ACC112 (cell line): ENCODE results near the gene LRBA.
"Not testable (repeated sequence)": the region's sequence is repeated elsewhere in the genome, so short reads cannot be mapped to it uniquely, and the experiment has no call there.

Source experiments
- H2AFZ ChIP-seq: fragments of 200-600 bp; sonication (generic); one replicate; pipeline ENCODE4 v1.6.0; 2017; ENCODE audit warnings: antibody characterized with exemption, low read length; ENCODE audit not compliant: unreplicated experiment
- H3K27ac ChIP-seq: fragments of 200-600 bp; sonication (generic); 2 replicates; pipeline ENCODE4 v1.5.1; 2014; ENCODE audit warnings: low read depth, mild to moderate bottlenecking, antibody characterized with exemption, low read length, moderate library complexity
- H3K27me3 ChIP-seq: fragments of 200-600 bp; sonication (generic); 2 replicates; pipeline ENCODE4 v1.6.1; 2014; ENCODE audit warnings: mild to moderate bottlenecking, antibody characterized with exemption, low read length, moderate library complexity, mixed read lengths; ENCODE audit not compliant: insufficient read depth
- H3K36me3 ChIP-seq: fragments of 200-600 bp; sonication (generic); 2 replicates; pipeline ENCODE4 v1.6.1; 2016; ENCODE audit warnings: mild to moderate bottlenecking, antibody characterized with exemption, low read length, moderate library complexity, mixed read lengths; ENCODE audit not compliant: insufficient read depth
- H3K4me1 ChIP-seq: fragments of 200-600 bp; sonication (generic); one replicate; pipeline ENCODE4 v1.6.1; 2016; ENCODE audit warnings: low read length, mixed read lengths; ENCODE audit not compliant: insufficient read depth, unreplicated experiment, control insufficient read depth
- H3K4me3 ChIP-seq: fragments of 200-600 bp; sonication (generic); 2 replicates; pipeline ENCODE4 v1.5.1; 2014; ENCODE audit warnings: mild to moderate bottlenecking, low read depth, low read length
- H3K79me2 ChIP-seq: fragments of 200-600 bp; sonication (generic); one replicate; pipeline ENCODE4 v1.6.0; 2016; ENCODE audit warnings: low read length; ENCODE audit not compliant: control insufficient read depth, unreplicated experiment, insufficient read depth

The LRBA gene

DNA sequence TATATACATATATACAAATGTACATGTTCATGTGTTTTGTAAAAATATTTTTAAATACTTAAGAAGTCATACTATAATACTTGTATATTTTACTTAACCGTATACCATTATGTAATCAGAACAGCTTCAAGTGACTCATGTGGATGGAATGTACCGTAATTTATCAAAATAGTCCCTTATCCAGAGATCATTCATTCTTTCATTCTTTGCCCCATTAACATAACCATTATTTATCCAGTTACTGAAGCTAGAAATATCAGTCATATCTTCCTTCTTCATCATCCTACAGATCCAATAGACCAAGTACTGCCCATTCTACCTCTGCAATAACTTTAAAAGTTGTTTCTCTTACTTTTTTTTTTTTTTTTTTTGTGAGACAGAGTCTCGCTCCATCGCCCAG lies 268.9 kb downstream of the LRBA start:
- no peaks in the 10 kb centered on the region for H3K36me3 ChIP-seq
- no peaks in the 10 kb centered on the region for H3K79me2 ChIP-seq
- peaks cover 38% of the 10 kb centered on the region for H3K4me1 ChIP-seq
- H3K4me3 ChIP-seq, result no peak overlapping the region
- no peaks in the 10 kb centered on the region for H3K27me3 ChIP-seq
- H2AFZ ChIP-seq, result no peak overlapping the region
- H3K27ac ChIP-seq, result no peak overlapping the region

DNA sequence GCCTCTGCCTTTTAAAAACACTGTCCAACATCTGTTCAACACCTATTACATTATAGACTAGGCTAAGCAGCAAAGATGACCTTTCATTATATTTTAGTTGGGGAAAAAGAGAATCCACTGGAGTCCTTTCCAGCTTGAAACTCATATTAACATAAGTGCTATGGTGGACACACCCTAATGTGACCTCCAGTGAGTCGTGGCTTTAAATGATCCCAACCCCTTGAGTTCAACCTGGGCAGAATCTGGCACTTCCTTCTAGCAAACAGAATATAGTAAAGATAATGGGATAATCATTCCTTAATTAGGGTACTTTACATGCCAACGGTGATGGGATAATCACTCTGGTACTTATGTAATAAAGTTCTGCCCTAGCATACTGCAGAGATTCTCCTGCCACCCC lies 270.5 kb downstream of the LRBA start:
- Histone ChIP-seq H3K4me3 (no peak overlapping the region), H3K36me3 (peaks cover 7% of the 10 kb centered on the region), H2AFZ (no peak overlapping the region), H3K79me2 (no peaks in the 10 kb centered on the region), H3K27me3 (no peaks in the 10 kb centered on the region), H3K4me1 (peaks cover 38% of the 10 kb centered on the region), H3K27ac (no peak overlapping the region)

DNA sequence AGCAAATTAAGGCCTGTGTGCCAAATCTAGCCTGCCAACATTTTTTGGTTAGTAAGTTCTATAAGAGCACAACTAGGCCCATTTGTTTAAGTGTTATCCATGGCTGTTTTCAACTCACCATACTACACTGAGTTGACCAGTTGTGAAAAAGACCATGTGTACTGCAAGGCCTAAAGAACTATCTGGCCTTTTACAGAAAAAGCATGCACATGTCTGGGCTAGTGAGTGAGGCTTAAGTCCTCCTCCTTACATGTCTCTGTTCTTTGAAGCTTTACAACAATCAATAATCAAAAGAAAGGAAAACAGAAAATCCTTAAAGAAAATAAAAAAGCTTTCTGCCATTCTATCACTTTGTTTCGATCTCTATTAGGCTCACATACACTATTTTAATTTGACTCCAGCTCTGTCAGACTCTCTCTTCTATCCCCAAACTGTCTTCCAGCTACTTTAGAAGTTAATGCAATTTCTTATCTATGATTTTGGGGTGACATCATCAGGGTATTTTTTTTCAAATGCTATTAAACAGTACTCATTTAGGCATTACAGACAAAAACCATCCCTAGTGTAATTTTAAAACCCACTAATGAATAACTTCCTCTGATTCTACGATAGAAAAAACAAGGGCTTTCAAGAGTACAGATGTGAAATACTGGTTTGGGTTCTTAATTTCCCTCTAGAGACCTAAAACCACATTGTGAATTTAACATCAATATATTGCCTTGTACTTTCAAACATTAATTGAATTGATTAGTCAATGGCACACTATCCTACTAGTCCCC lies 271.3 kb downstream of the LRBA start:
- no peaks in the 10 kb centered on the region for H3K27me3 ChIP-seq
- peak overlapping the region; percentile 2; the same call in 1 of the 2 replicates for H3K27ac ChIP-seq
- H2AFZ ChIP-seq, result no peak overlapping the region
- H3K4me3 ChIP-seq, result no peak overlapping the region
- no peaks in the 10 kb centered on the region for H3K79me2 ChIP-seq
- peaks cover 7% of the 10 kb centered on the region for H3K36me3 ChIP-seq
- peaks cover 38% of the 10 kb centered on the region for H3K4me1 ChIP-seq

DNA sequence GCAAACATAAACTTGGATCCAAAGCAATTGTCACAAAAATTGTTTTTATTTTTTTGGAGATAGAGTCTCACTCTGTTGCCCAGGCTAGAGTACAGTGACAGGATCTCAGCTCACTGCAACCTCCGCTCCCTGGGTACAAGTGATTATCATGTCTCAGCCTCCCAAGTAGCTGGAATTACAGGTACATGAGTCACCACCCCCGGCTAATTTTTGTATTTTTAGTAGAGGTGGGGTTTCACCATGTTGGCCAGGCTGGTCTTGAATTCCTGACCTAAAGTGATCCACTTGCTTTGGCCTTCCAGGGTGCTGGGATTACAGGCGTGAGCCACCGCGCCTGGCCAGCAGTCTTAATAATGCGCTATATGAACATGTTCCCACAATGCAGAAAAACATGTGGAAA lies 272.2 kb downstream of the LRBA start:
- not testable (repeated sequence) for H3K27ac ChIP-seq, H3K79me2 ChIP-seq, H3K4me3 ChIP-seq, H3K27me3 ChIP-seq, H2AFZ ChIP-seq, H3K36me3 ChIP-seq
- peaks cover 38% of the 10 kb centered on the region for H3K4me1 ChIP-seq

DNA sequence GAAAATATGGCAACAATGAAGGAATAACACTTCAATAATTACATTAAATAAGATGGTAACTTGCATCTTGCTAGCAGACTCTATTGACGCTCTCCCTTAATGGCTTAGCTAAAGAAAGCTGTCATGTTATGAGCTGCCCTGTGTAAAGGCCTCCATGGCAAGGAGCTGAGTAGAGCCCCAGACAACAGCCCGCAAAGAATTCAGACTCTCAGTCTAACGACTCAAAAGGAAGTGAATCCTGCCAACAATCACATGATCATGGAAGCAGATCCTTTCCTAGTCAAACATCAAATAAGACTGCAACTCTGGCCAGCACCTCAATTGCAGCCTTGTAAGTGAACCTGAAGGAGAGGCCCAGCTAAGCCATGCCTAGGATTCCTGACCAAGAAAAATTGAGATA lies 275.5 kb downstream of the LRBA start:
- H3K79me2 ChIP-seq, result no peaks in the 10 kb centered on the region
- no peak overlapping the region for H3K4me3 ChIP-seq
- H2AFZ ChIP-seq, result no peak overlapping the region
- H3K27ac ChIP-seq, result no peak overlapping the region
- H3K4me1 ChIP-seq, result peaks cover 20% of the 10 kb centered on the region
- H3K36me3 ChIP-seq, result peaks cover 7% of the 10 kb centered on the region
- H3K27me3 ChIP-seq, result no peaks in the 10 kb centered on the region

DNA sequence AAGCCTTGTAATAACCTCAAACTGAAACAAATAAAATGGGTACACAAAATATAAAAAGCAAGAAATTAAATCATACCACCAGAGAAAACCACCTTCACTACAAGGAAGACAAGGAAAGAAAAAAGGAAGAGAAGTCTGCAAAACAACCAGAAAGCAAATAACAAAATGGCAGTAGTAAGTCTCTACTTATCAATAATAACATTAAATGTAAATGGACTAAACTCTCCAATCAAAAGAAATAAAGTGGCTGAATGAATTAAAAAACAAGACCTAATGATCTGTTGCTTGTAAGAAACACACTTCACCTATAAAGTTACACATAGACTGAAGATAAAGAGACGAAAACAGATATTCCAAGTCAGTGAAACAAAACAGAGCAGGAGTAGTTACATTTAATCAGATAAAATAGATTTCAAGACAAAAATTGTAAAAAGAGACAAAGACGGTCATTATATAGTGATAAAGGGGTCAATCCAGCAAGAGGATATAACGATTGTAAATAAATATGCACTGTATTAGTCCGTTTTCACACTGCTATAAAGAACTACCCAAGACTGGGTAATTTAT lies 289.0 kb downstream of the LRBA start:
- H3K27me3 ChIP-seq, result no peaks in the 10 kb centered on the region
- H3K4me3 ChIP-seq, result no peak overlapping the region
- H3K36me3 ChIP-seq, result peaks cover 9% of the 10 kb centered on the region; the same call in 1 of the 2 replicates
- H3K79me2 ChIP-seq, result no peaks in the 10 kb centered on the region
- H2AFZ ChIP-seq, result no peak overlapping the region
- H3K4me1 ChIP-seq, result peaks cover 18% of the 10 kb centered on the region
- no peak overlapping the region for H3K27ac ChIP-seq

DNA sequence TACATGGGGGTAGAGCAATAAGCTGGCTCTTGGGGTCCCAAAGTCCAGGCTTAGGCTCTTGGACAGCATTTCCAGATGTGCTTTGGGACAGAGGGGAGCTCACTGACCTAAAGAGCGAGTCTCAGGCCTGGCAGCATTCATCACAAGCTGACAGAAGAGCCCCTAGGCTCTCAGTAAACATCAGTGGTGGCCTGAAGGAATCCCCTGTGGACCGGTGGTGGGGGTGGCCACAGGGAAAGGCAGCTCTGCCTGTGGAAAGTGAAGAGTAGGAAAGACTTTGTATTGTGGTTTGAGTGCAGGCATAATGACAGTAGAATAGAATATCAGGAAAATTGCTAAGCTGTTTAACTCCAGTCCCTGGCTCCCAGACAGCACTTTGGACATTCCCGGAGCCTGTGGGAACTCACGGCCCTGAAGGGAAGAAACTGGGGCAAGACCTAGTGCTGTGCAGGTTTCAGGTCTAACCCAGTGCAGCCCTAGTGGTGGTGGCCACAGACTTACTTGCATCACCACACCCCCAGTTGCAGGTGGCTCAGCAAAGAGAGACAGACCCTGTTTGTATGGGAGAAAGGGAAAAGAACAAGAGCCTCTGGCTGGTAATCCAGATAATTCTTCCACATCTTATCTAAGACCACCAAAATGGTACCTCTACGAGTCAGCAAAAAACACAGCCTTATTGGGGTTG lies 291.2 kb downstream of the LRBA start:
- H3K36me3 ChIP-seq, result peaks cover 9% of the 10 kb centered on the region; the same call in 1 of the 2 replicates
- H3K4me1 ChIP-seq, result peaks cover 18% of the 10 kb centered on the region
- H3K27ac ChIP-seq, result peak overlapping the region; percentile 31; the same call in 1 of the 2 replicates
- no peaks in the 10 kb centered on the region for H3K79me2 ChIP-seq
- H3K27me3 ChIP-seq, result no peaks in the 10 kb centered on the region
- H3K4me3 ChIP-seq, result no peak overlapping the region
- no peak overlapping the region for H2AFZ ChIP-seq

DNA sequence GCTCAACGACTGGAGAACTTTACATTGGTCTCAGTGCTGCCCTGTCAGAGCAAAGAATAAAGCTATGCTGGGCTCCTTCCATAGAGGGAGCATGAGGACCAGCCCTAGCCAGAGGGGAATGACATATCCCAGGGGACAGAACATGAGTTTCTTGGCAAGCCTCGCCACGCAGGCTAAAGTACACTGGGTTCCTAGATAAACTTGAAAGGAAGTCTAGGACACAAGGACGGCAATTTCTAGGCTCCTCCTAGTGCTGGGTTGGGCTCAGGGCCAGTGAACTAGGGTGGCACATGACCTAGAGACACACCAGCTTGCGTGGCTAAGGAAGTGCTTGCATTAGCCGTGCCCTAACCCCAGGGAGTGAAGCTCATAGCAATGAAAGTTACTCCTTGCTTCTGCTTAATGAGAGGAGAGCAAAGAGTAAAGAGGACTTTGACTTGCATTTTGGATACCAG lies 292.1 kb downstream of the LRBA start:
- peak overlapping the region; percentile 31; the same call in 1 of the 2 replicates for H3K27ac ChIP-seq
- peak overlapping the region; percentile 57 for H2AFZ ChIP-seq
- H3K27me3 ChIP-seq, result no peaks in the 10 kb centered on the region
- H3K79me2 ChIP-seq, result no peaks in the 10 kb centered on the region
- H3K36me3 ChIP-seq, result peaks cover 9% of the 10 kb centered on the region; the same call in 1 of the 2 replicates
- peaks cover 18% of the 10 kb centered on the region for H3K4me1 ChIP-seq
- no peak overlapping the region for H3K4me3 ChIP-seq

DNA sequence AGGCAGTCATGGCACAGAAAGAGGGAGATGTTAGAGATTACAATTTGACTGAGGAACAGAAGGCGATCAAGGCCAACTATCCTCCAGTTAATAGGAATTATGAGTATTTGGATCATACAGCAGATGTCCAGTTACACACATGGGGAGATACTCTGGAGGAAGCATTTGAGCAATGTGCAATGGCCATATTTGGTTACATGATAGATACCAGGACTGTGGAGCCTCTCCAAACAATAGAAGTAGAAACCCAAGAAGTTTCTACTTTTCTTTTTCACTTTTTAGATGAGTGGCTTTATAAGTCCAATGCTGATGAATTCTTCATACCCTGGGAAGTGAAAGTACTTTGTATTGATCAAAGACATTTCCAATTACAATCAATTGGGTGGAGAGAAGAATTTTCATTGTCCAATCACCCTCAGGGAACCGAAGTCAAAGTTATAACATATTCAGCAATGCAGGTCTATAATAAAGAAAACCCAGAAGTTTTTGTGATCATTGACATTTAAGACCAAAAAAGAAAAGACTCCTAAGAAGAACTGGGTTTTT lies 294.0 kb downstream of the LRBA start:
- Histone ChIP-seq H3K4me3 (no peak overlapping the region), H3K27ac (no peak overlapping the region), H3K79me2 (no peaks in the 10 kb centered on the region), H3K27me3 (no peaks in the 10 kb centered on the region), H3K36me3 (peaks cover 6% of the 10 kb centered on the region; the same call in 1 of the 2 replicates), H3K4me1 (peaks cover 18% of the 10 kb centered on the region), H2AFZ (no peak overlapping the region)

DNA sequence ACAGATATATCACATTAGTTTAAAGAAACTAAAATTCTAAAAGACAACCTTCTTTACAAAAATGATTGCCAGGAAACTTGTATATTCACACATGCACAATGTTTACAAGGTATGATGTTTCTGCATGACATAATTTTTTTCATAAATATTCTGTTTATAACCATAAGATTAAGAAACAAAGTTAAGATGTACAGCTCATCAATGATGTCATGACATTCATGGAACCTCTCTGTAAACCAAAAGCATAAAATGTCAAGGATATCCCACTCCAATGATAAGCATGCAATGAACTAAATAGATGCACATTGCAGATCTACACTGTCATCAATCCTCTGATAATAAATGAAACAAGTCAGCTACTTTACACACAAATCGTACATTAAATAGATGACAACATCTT lies 297.1 kb downstream of the LRBA start:
- Histone ChIP-seq H3K4me3 (no peak overlapping the region), H3K27ac (no peak overlapping the region), H3K4me1 (peaks cover 8% of the 10 kb centered on the region)

More for the DNA sequence above, 297.1 kb downstream of the LRBA start:
- no peaks in the 10 kb centered on the region for H3K27me3 ChIP-seq
- no peaks in the 10 kb centered on the region for H3K79me2 ChIP-seq
- H3K36me3 ChIP-seq, result no peaks in the 10 kb centered on the region
- H2AFZ ChIP-seq, result no peak overlapping the region
